ENCODE data around the gene AK1. TPM values are rescaled to one million over a fixed set of nuclear protein-coding genes. Genes with fewer than 3 reads are reported as not detected.

AK1 gene
- total RNA-seq, 1 experiment from 2014 or later, result 84.5 TPM

DNA sequence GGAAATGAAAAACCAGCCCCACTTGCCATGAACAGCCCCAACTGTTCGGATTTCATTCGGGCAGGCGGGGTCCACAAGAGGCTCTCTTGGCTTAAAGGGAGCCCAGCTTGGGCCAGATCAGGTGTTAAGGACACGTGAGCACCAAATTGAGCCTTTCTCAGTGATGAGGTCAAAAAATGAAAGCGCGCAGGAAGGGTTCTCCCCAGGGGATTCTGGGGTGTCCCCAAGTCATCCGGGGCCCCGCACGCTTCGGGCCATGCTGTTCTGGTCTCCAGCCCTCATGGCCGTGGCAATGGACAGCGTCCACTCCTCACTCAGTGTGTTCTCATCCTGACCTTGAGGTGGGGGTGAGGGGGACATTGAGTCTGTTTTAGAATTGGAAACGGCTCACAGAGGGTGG lies 10.9 kb downstream of the AK1 start:
- H3K36me3 ChIP-seq (ENCODE audit: low read depth), result no peaks in the 10 kb centered on the region

DNA sequence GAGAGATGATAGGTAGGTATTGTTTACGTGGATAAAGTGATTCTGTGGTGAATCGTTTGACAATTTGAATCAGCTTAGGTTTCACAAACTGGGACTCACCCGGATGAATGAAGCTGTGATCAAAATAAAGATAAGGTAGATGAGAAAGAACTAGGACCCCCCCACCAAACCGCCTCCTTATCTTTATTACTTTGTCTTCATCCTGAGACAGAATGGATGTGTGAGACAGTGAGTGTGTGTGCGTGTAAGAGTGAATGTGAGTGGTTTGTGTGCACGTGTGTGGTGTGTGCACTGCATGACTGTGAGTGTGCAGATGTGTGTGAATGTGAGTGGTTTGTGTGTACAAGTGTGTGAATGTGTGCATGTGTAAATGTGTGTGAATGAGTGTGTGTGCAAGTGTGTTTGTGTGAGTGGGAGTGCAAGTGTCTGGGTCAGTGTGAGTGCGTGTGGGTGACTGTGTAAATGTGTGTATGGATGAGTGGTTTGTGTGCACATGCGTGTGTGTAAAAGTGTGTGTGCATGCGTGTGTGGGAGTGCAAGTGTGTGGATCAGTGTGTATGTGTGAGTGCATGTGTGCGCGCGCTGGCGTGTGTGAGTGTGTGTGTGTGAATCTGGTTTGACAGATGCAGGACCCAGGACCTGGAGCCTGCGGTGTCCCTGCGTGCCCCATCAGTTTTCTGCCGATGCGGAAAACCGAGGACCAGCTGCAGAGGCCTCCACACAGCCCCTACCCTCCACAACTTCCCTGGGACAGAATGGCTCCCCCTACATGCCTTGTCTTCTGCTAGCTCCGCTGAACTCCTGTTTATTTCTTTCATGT lies 11.6 kb downstream of the AK1 start:
- Histone ChIP-seq H3K4me2 (no peak overlapping the region), H3K9me3 (ENCODE audit: insufficient read depth, low read depth) (no peaks in the 10 kb centered on the region), H3K4me3 (no peak overlapping the region), H3K4me1 (replicated peaks; ENCODE audit: insufficient read depth) (no peaks in the 10 kb centered on the region), H3K9me2 (ENCODE audit: insufficient read depth) (no peaks in the 10 kb centered on the region), H3K36me3 (ENCODE audit: low read depth) (no peaks in the 10 kb centered on the region), H3K27ac (no peak overlapping the region), H2AFZ (no peak overlapping the region), H3K27me3 (ENCODE audit: insufficient read depth, low read depth) (no peaks in the 10 kb centered on the region), H3K79me2 (ENCODE audit: low read depth) (no peaks in the 10 kb centered on the region), H3F3A (ENCODE audit: insufficient read depth, low read depth) (peaks cover 7% of the 10 kb centered on the region; the same call in 1 of the 2 replicates), H4K20me1 (ENCODE audit: insufficient read depth) (no peaks in the 10 kb centered on the region)
- DNase-seq, result no peak
- intact Hi-C loops (cut with micrococcal nuclease; ENCODE audit: unreplicated experiment), result no loop called here
- CTCF ChIA-PET, result interaction anchor here (0.7 kb wide), 1 partner anchor 28 kb away, joined by 3 read pairs; no protein-coding TSS in a partner anchor
- no TSS peak for BruUV-seq (replicated peaks)
- TF ChIP-seq, protein P1, sequence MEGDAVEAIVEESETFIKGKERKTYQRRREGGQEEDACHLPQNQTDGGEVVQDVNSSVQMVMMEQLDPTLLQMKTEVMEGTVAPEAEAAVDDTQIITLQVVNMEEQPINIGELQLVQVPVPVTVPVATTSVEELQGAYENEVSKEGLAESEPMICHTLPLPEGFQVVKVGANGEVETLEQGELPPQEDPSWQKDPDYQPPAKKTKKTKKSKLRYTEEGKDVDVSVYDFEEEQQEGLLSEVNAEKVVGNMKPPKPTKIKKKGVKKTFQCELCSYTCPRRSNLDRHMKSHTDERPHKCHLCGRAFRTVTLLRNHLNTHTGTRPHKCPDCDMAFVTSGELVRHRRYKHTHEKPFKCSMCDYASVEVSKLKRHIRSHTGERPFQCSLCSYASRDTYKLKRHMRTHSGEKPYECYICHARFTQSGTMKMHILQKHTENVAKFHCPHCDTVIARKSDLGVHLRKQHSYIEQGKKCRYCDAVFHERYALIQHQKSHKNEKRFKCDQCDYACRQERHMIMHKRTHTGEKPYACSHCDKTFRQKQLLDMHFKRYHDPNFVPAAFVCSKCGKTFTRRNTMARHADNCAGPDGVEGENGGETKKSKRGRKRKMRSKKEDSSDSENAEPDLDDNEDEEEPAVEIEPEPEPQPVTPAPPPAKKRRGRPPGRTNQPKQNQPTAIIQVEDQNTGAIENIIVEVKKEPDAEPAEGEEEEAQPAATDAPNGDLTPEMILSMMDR (conservative IDR thresholded peaks at IDR 0.05), result no peak
- no peak for TF ChIP-seq EZH2 (IDR thresholded peaks at IDR 0.05; ENCODE audit: low read depth)
- POLR2A ChIA-PET (ENCODE audit: unreplicated experiment), result interaction anchor here (0.6 kb wide), 1 partner anchor 123 kb away, joined by 3 read pairs; no protein-coding TSS in a partner anchor

More for the DNA sequence above, 10.9 kb downstream of the AK1 start:
- no peak for DNase-seq
- Histone ChIP-seq H2AFZ (no peak overlapping the region), H3K4me3 (no peak overlapping the region), H3K27ac (no peak overlapping the region), H4K20me1 (ENCODE audit: insufficient read depth) (no peaks in the 10 kb centered on the region), H3F3A (ENCODE audit: insufficient read depth, low read depth) (peaks cover 7% of the 10 kb centered on the region; the same call in 1 of the 2 replicates), H3K4me1 (replicated peaks; ENCODE audit: insufficient read depth) (no peaks in the 10 kb centered on the region), H3K79me2 (ENCODE audit: low read depth) (no peaks in the 10 kb centered on the region), H3K4me2 (no peak overlapping the region), H3K27me3 (ENCODE audit: insufficient read depth, low read depth) (no peaks in the 10 kb centered on the region), H3K9me3 (ENCODE audit: insufficient read depth, low read depth) (no peaks in the 10 kb centered on the region), H3K9me2 (ENCODE audit: insufficient read depth) (no peaks in the 10 kb centered on the region)
- ChIA-PET CTCF (no interaction called here), POLR2A (ENCODE audit: unreplicated experiment) (interaction anchor here (0.6 kb wide), 1 partner anchor 123 kb away, joined by 3 read pairs; no protein-coding TSS in a partner anchor)
- TF ChIP-seq EZH2 (IDR thresholded peaks at IDR 0.05; ENCODE audit: low read depth), result no peak
- TF ChIP-seq, protein P1 (conservative IDR thresholded peaks at IDR 0.05), result no peak
- intact Hi-C loops (cut with micrococcal nuclease; ENCODE audit: unreplicated experiment), result no loop called here
- BruUV-seq (replicated peaks), result no TSS peak

GRCh38 chr9:127863191-127863621 lies 14.3 kb downstream of the AK1 start:
- no peaks in the 10 kb centered on the region for H3K27me3 ChIP-seq (ENCODE audit: insufficient read depth, low read depth)
- no peaks in the 10 kb centered on the region for H3K9me2 ChIP-seq (ENCODE audit: insufficient read depth)
- peaks cover 7% of the 10 kb centered on the region; the same call in 1 of the 2 replicates for H3F3A ChIP-seq (ENCODE audit: insufficient read depth, low read depth)
- intact Hi-C loops (cut with micrococcal nuclease; ENCODE audit: unreplicated experiment), result no loop called here
- no peak overlapping the region for H3K4me3 ChIP-seq
- H3K4me1 ChIP-seq (replicated peaks; ENCODE audit: insufficient read depth), result no peaks in the 10 kb centered on the region
- H2AFZ ChIP-seq, result no peak overlapping the region
- ChIA-PET POLR2A (ENCODE audit: unreplicated experiment) (interaction anchor here (0.5 to 0.6 kb wide), 2 partner anchors 78 to 751 kb away, joined by 3 to 7 read pairs; partner anchors contain the start of gene CDK9), CTCF (no interaction called here)
- no peak for TF ChIP-seq EZH2 (IDR thresholded peaks at IDR 0.05; ENCODE audit: low read depth)
- TF ChIP-seq, protein P1 (conservative IDR thresholded peaks at IDR 0.05), result no peak
- no peaks in the 10 kb centered on the region for H3K79me2 ChIP-seq (ENCODE audit: low read depth)
- H3K36me3 ChIP-seq (ENCODE audit: low read depth), result no peaks in the 10 kb centered on the region
- H4K20me1 ChIP-seq (ENCODE audit: insufficient read depth), result no peaks in the 10 kb centered on the region
- no peak for DNase-seq
- BruUV-seq (replicated peaks), result no TSS peak
- no peaks in the 10 kb centered on the region for H3K9me3 ChIP-seq (ENCODE audit: insufficient read depth, low read depth)
- no peak overlapping the region for H3K27ac ChIP-seq
- no peak overlapping the region for H3K4me2 ChIP-seq

All from PC-9 (cell line).